ENCODE results near the gene EVA1A.

GRCh38 chr2:75537658-75538057, 23.1 kb downstream of the EVA1A start:
- TF ChIP-seq CTCF (conservative IDR thresholded peaks at IDR 0.05 in 1 of 2, IDR thresholded peaks at IDR 0.05 in 1 of 2; ENCODE audit: low read depth in 1 of 2, low read length in 2 of 2) (no peak), EZH2 (IDR thresholded peaks at IDR 0.05; ENCODE audit: low read length, missing control alignments) (no peak)

Measured in fibroblast of lung (primary cell).